ENCODE measurements around the gene SLC6A13. TPM values are rescaled to one million over a fixed set of nuclear protein-coding genes. Genes with fewer than 3 reads are reported as not detected.

SLC6A13 gene
- total and polyA plus RNA-seq, 2 of the 8 experiments (the other 6 are each of a cell fraction or from before 2014, with no cell fraction given) = 0.03 TPM; not detected in 1

Other genes with a start within 250 kb of the SLC6A13 start
- 3.1 and 3.6 TPM in 2 replicates for gene IQSEC3, start 196.1 kb downstream of the SLC6A13 start, total RNA-seq (2021; fragmentation: NEBNext Ultra II Directional; extraction: Animal tissue kit (Norgen Biotek cat#: 25700))
- 1.2 and 2.2 TPM in 2 replicates for gene IQSEC3, start 196.1 kb downstream of the SLC6A13 start, polyA plus RNA-seq (2011; rRNA removed)
- 0.65 and 1.1 TPM in 2 replicates for gene SLC6A12, start 48.7 kb downstream of the SLC6A13 start, total RNA-seq (2021; fragmentation: NEBNext Ultra II Directional; extraction: Animal tissue kit (Norgen Biotek cat#: 25700))
- gene SLC6A12, start 48.7 kb downstream of the SLC6A13 start, polyA plus RNA-seq (2011; rRNA removed) = 0.63 and 0.70 TPM in 2 replicates
- gene KDM5A, start 126.5 kb upstream of the SLC6A13 start, total RNA-seq (2021; fragmentation: NEBNext Ultra II Directional; extraction: Animal tissue kit (Norgen Biotek cat#: 25700)) = 36.9 and 45.7 TPM in 2 replicates
- 5.7 and 6.3 TPM in 2 replicates for gene KDM5A, start 126.5 kb upstream of the SLC6A13 start, polyA plus RNA-seq (2011; rRNA removed)
- 29.3 and 30.4 TPM in 2 replicates for gene CCDC77, start 138.8 kb upstream of the SLC6A13 start, total RNA-seq (2021; fragmentation: NEBNext Ultra II Directional; extraction: Animal tissue kit (Norgen Biotek cat#: 25700))
- gene CCDC77, start 138.8 kb upstream of the SLC6A13 start, polyA plus RNA-seq (2011; rRNA removed) = 6.1 and 10.3 TPM in 2 replicates
- 20.3 and 20.4 TPM in 2 replicates for gene B4GALNT3, start 197.1 kb upstream of the SLC6A13 start, total RNA-seq (2021; fragmentation: NEBNext Ultra II Directional; extraction: Animal tissue kit (Norgen Biotek cat#: 25700))
- gene B4GALNT3, start 197.1 kb upstream of the SLC6A13 start, polyA plus RNA-seq (2011; rRNA removed) = 12.5 and 14.9 TPM in 2 replicates